HS-5 (cell line): ENCODE results near the gene KRT3.
"Not testable (repeated sequence)": the region's sequence is repeated elsewhere in the genome, so short reads cannot be mapped to it uniquely, and the experiment has no call there.

Experiments
- DNase-seq: peaks from one replicate; pipeline ENCODE4 v3.0.0-alpha.2; 2012; ENCODE audit warnings: low read depth

KRT3 gene

GRCh38 chr12:52760623-52761022 lies 35.3 kb downstream of the KRT3 start:
- DNase-seq, result no peak

DNA sequence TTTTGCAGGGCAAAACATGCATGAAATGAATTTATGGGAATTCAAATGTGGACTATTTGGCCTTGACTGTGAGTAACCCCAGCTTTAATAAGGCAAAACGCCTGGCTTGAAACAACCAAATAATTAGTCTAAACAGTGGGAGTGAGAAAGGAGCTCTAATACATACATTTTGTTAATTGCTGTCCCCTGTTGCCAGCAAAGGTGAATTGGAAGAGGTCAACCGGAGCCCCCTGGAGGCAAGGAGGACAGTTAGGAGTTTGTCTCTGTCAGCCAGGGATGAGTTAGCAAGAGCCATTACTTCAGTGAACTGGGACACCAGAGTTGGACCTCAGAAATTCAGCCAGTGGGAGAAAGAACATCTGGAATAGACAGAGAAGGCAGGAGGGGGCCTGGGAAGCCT lies 36.2 kb downstream of the KRT3 start:
- DNase-seq, result no peak

GRCh38 chr12:52759218-52759617 lies 36.7 kb downstream of the KRT3 start:
- DNase-seq, result no peak

- no peak for DNase-seq
Observed at GRCh38 chr12:52757449-52758176, 38.3 kb downstream of the KRT3 start.

DNA sequence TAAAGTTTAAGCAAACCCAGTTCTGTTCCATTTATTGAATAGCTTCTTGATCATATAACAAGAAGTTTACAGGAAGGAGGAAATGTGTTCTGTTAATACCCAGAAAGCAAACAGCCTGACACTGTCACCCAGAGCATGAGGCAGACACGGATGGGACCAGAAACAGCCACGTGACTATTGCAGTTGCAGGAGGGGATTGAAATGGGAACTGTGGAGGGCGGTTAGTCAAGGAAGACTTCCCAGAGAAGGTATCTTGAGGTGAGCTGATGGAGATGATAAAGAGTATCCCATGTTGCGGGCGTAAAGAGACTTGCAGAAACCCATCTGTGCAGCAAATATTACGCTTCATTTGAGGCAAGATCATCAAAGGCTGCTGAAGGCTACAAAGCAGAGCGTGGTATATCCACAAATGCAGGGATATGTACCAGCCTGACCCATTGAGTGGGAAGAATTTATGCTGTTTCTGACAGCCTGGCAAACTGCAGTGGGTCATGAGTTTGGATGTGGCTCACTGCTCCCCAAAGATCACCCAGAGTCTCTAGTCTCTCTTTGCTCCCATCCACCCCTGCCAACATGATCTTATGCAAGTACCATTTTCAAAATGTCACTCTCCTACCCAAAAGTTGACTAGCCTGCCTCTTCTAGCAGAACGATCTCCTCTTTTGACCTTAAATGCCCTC lies 39.5 kb downstream of the KRT3 start:
- no peak for DNase-seq

DNA sequence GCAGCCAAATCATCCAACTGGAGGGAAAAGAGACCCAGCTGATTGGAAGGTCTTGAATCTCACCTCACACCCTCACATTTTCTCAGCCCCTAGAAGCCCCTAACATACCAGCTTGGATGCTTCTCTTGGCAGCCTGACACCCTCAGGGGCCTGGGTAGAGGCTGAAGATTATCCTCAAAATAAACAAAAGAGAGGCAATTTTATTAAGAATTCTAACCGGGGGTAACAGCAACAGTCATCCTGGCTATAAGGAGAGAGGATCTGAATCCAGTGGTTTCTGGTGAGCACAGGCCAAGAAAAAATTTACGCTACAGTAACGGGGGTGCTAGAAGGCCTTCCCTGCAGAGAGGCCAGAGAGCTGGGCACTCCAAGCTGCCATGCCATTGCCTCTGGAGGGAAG lies 40.4 kb downstream of the KRT3 start:
- DNase-seq, result no peak

- no peak for DNase-seq
Observed at GRCh38 chr12:52754135-52754534, 41.8 kb downstream of the KRT3 start.

DNA sequence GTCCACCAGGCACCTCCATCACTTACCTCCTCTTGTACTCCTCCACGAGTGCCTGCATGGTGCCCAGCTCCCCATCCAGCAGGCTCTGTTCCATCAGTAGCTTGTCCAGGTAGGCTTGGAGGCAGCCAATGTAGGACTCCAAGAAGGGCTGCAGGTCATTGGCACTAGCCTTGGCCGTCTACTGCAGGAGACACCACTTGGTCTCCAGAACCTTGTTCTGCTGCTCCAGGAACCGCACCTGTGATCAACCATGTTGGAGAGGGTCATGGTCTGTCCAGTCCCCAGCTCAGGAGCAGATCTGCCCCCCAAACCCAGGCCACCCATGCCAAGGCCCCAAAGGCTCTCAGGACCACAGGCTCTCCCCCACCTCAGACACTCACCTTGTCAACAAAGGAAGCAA lies 42.6 kb downstream of the KRT3 start:
- no peak for DNase-seq

GRCh38 chr12:52752516-52752915 lies 43.4 kb downstream of the KRT3 start:
- DNase-seq, result no peak

GRCh38 chr12:52751795-52752194 lies 44.1 kb downstream of the KRT3 start:
- no peak for DNase-seq

- not testable (repeated sequence) for DNase-seq
Observed at GRCh38 chr12:52750532-52750931, 45.4 kb downstream of the KRT3 start.

- no peak for DNase-seq
Observed at GRCh38 chr12:52749827-52750226, 46.1 kb downstream of the KRT3 start.

DNA sequence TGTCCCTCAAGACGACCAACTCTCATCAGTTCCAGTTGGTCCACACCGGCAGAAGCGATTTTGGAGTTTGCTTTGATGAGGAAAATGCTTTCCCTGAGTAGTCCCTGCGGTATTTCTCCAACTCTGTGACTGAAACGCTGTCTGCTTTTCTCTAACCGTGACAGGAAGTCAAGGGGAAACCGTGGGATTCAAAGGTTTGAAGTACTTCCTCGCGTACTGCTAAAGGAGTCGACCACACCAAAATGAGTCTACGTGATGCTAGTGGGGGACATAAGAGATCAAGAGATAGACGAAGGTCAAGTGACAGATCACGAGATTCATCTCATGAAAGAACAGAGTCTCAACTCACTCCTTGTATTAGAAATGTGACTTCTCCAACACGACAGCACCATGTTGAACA lies 47.3 kb downstream of the KRT3 start:
- no peak for DNase-seq

GRCh38 chr12:52745554-52745953 lies 50.4 kb downstream of the KRT3 start:
- no peak for DNase-seq

DNA sequence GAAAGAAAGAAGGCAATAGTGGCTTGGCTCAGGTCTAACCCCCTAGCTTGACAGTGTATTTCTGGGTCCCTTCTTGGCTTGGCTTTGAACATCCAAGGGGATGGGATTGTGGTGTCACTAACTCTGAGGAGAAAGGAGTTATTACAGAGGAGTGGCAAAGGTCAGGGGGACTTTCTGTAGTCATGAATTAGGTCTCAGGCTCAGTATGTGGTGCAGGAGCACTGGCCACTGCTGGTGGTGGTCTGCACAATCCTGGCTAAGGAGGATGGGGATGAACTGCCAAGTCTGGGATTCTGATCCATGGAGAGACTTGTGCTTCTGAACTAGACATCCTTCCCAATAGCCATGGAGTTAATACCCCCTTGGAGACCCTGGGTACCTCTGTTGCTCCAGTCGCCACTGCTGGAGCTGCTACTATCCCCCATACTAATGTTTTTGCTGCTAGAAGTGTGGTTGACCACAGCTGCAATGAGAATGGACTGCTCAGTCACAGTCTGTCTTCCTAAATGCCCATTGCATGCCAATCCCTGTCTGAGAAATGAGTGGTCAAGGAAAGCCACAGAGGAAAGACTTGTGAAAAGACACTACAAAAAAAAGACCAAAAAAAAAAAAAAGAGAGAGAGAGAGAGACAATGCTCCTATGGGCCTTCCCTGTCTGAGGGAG lies 51.3 kb downstream of the KRT3 start:
- no peak for DNase-seq

- DNase-seq, result no peak
Observed at GRCh38 chr12:52742822-52743457, 53.0 kb downstream of the KRT3 start.

DNA sequence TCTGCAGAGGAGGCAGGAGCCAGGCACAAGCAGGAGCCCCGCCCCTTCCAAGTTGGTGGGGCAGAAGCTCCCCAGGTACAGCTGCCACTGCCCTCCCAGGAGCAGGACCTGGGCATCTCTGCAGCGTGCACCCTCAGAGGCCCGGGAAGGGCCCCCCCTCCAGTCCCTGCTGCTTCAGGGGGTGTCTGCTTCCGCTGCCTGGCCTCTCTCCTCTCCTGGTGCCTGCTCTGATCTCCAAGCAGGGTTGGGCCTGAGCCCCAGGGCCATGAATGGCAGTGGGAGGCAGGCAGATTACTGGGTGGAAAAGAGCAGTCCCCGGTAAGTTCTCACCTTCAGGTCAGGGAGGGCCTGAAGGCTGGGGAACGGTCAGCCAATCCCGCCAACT lies 53.7 kb downstream of the KRT3 start:
- no peak for DNase-seq

DNA sequence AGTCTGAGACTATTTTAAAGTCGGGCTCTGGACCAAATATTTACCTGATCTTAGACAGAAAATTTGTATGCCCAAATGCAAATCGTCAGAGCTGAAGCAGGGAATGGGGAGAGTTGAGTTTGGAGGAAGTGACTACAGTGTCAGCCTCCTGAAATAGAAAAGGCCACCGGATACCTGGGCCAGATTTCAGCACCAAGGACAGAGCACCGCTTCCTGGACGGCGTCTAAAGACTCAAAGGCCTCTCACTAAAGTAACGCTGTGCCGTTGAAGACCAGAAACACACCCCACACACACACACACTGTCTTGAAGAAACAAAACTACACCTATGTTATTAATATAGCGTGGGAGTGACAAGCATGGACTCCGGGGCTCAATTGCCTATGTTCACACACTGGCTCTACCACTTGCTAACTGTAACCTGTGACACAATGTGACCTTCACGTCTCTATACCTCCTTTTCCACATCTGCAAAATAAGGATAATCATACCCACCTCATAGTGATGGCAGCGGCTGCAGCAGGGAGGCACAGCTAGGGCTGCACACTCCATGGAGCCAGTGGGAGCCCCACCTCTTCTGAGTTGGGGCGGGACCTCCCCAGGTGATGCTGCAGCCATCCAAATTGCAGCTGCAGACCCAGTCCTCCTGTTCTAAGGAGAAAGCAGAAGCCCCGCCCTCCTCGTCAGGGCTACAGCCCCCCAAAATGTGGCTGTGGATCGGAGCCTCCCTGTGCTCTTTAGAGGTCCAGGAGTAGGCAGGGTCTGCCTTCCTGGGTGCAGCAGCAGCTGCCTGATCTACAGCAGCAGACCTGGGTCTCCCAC lies 54.3 kb downstream of the KRT3 start:
- DNase-seq, result no peak

- DNase-seq, result no peak
Observed at GRCh38 chr12:52740584-52740983, 55.3 kb downstream of the KRT3 start.

- no peak for DNase-seq
Observed at GRCh38 chr12:52739963-52740362, 56.0 kb downstream of the KRT3 start.
